IMR-90 (cell line): ENCODE measurements around the gene HIRA. TPM values are rescaled to one million over a fixed set of nuclear protein-coding genes. Genes with fewer than 3 reads are reported as not detected.

Experiments
- BHLHE40 ChIP-seq: fragments of 150-350 bp; IDR thresholded peaks from 2 replicates; pipeline ENCODE4 v1.6.1; 2016; ENCODE audit warnings: mild to moderate bottlenecking, low read depth, low read length
- CEBPB ChIP-seq: IDR thresholded peaks from 2 replicates; pipeline ENCODE4 v1.6.1; 2012; ENCODE audit warnings: low read depth, low read length, improper control_type of control experiment
- MAFK ChIP-seq: IDR thresholded peaks from 2 replicates; pipeline ENCODE4 v1.6.1; 2012; ENCODE audit warnings: low read depth, low read length, improper control_type of control experiment
- RAD21 ChIP-seq: IDR thresholded peaks from 2 replicates; pipeline ENCODE4 v1.6.1; 2012; ENCODE audit warnings: low read length, improper control_type of control experiment
- polyA plus RNA-seq, 3 experiments: library from polyadenylated mRNA; depleted of rRNA; stranded (reverse); fragments of >200 nt; gene quantifications; 2 replicates each; pipeline ENCODE4 v1.2.3, GENCODE V29; 2012; ENCODE audit warnings: low replicate concordance in 1 of 3
- total RNA-seq: library from RNA; depleted of rRNA; stranded (reverse); fragments of >200 nt; gene quantifications from 2 replicates; pipeline ENCODE4 v1.2.3, GENCODE V29; 2012
- TF ChIP-seq, protein P1 (sequence below): conservative IDR thresholded peaks from 2 replicates; pipeline ENCODE4 v1.5.1; 2012; ENCODE audit warnings: mild to moderate bottlenecking, low read depth, low read length, improper control_type of control experiment

HIRA gene
- total and polyA plus RNA-seq, 2 of the 4 experiments (the other 2 are of a cell fraction) = 14.5 to 24.2 TPM

DNA sequence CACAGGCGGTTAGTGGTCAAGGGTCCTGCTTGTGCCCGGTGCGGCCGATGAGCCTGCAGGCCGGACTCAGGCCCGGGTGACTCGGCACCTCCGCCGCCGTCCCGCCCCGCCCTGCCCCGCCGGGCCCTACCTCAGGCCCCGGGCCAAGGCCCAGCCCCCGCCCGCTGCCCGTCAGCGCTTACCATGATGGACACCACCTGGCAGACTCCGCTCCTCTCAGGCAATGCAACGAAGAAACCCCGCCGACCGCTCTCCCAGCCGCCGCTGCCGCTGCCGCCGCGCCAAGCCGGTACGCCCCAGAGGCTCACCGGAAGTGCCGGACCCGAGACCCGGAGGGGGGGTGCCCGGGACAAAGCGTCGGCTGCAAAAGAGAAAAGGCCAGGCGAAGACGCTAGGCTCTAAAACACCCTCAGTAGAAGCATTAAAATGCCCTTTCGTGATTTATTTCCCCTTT lies 47.4 kb upstream of the HIRA start, which contains the start of gene UFD1 (continued):
- TF ChIP-seq RAD21 (no peak), BHLHE40 (peak; percentile 98), MAFK (no peak), CEBPB (no peak)
- TF ChIP-seq, protein P1, sequence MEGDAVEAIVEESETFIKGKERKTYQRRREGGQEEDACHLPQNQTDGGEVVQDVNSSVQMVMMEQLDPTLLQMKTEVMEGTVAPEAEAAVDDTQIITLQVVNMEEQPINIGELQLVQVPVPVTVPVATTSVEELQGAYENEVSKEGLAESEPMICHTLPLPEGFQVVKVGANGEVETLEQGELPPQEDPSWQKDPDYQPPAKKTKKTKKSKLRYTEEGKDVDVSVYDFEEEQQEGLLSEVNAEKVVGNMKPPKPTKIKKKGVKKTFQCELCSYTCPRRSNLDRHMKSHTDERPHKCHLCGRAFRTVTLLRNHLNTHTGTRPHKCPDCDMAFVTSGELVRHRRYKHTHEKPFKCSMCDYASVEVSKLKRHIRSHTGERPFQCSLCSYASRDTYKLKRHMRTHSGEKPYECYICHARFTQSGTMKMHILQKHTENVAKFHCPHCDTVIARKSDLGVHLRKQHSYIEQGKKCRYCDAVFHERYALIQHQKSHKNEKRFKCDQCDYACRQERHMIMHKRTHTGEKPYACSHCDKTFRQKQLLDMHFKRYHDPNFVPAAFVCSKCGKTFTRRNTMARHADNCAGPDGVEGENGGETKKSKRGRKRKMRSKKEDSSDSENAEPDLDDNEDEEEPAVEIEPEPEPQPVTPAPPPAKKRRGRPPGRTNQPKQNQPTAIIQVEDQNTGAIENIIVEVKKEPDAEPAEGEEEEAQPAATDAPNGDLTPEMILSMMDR = no peak
